ENCODE measurements around the gene PEX26. TPM values are rescaled to one million over a fixed set of nuclear protein-coding genes. Genes with fewer than 3 reads are reported as not detected.

Gene PEX26
- polyA plus RNA-seq, 1 donor (not counting 4 experiments of a cell fraction or from before 2014, with no cell fraction given) = 23.0 TPM

DNA sequence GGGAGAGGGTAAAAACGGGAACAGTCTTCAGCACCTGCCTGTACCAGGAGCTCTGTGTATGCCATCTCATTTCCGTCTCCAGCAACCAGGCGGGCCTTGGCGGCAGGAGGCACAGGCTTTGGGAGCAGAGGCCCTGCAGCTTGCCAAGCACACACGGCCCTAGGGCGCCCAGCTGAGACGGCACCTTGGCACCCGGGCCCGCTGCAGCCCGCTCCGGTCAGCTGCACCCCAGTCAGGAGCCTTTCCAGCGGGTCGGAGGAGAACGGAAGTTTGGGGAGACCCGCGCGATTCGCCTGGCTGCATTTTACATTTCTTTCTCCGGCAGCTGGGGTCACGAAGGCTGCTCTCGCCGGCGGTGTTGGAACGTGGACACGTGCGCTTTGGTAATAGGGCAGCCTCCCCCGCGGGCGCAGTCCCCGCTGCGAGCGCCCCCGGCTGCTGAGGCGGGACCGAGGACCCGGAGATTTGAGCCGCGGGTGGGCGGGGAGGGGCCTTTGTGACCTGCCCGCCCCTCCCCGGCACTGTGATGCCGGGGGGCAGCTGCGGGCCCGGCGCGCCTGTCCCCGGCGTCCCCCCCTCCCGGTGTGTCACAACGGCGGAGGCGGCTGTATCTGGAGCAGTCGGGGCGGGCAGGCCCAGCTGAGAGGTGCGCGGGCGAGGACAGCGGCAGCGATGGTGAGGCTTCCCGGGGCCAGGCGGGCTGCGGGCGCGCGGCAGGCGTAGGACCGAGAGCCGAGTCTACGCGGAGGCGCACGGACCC is 32.6 kb downstream of the PEX26 start, which contains the start of gene TUBA8:
TSS of gene TUBA8 (plus strand) at position 616 of the 760 bp plus-strand sequence. CDS start at position 673, 57 bp downstream.
- no peak within 1 kb of the TSS for H3K9ac ChIP-seq (ENCODE audit: control insufficient read depth, extremely low read depth, insufficient read depth, low read length)
- no peaks in the 10 kb centered on the region for H3K9me3 ChIP-seq (ENCODE audit: control insufficient read depth, low read depth, low read length)
- peak; percentile 63 for TF ChIP-seq EZH2 (IDR thresholded peaks at IDR 0.05; ENCODE audit: low read length)
- TF ChIP-seq, protein P1, sequence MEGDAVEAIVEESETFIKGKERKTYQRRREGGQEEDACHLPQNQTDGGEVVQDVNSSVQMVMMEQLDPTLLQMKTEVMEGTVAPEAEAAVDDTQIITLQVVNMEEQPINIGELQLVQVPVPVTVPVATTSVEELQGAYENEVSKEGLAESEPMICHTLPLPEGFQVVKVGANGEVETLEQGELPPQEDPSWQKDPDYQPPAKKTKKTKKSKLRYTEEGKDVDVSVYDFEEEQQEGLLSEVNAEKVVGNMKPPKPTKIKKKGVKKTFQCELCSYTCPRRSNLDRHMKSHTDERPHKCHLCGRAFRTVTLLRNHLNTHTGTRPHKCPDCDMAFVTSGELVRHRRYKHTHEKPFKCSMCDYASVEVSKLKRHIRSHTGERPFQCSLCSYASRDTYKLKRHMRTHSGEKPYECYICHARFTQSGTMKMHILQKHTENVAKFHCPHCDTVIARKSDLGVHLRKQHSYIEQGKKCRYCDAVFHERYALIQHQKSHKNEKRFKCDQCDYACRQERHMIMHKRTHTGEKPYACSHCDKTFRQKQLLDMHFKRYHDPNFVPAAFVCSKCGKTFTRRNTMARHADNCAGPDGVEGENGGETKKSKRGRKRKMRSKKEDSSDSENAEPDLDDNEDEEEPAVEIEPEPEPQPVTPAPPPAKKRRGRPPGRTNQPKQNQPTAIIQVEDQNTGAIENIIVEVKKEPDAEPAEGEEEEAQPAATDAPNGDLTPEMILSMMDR (optimal IDR thresholded peaks at IDR 0.05 in 1 of 3, IDR thresholded peaks at IDR 0.05 in 1 of 3, conservative IDR thresholded peaks at IDR 0.05 in 1 of 3; ENCODE audit: extremely low read depth in 1 of 3, insufficient read depth in 2 of 3, low read length in 3 of 3) = no peak
- H3K27ac ChIP-seq (ENCODE audit: control insufficient read depth, insufficient read depth, low read length) = no peak within 1 kb of the TSS
- peaks cover 5% of the 10 kb centered on the region for H3K4me1 ChIP-seq (ENCODE audit: control insufficient read depth, extremely low read depth, insufficient read depth, low read length)
- DNase-seq (ENCODE audit: low read depth, low spot score) (no peak), FAIRE-seq (no peak)
- peak within 1 kb of the TSS; percentile 67 for H3K4me2 ChIP-seq (ENCODE audit: control insufficient read depth, extremely low read depth, insufficient read depth, low read depth, low read length)
- dilution Hi-C loops (cut with MboI; ENCODE audit: extremely low pct_ligation_motif_present, low sequenced_read_pairs) = no loop called here
- peaks cover 2% of the 10 kb centered on the region for H4K20me1 ChIP-seq (ENCODE audit: control insufficient read depth, extremely low read depth, insufficient read depth, low read length)
- no peaks in the 10 kb centered on the region for H3K36me3 ChIP-seq (ENCODE audit: control insufficient read depth in 2 of 2, extremely low read depth in 1 of 2, insufficient read depth in 2 of 2, low read length in 2 of 2)
- no peaks in the 10 kb centered on the region for H3K9me1 ChIP-seq (ENCODE audit: control insufficient read depth, extremely low read depth, insufficient read depth, low read length)
- no peaks in the 10 kb centered on the region for H3K79me2 ChIP-seq (ENCODE audit: control insufficient read depth, insufficient read depth, low read length)
- peak within 1 kb of the TSS; percentile 13 to 49 (median 14) for H3K4me3 ChIP-seq (ENCODE audit: control insufficient read depth in 2 of 3, extremely low read depth in 1 of 3, insufficient read depth in 2 of 3, low read depth in 1 of 3, low read length in 3 of 3)
- peak within 1 kb of the TSS; percentile 41 for H2AFZ ChIP-seq (ENCODE audit: control insufficient read depth, low read length)
- H3K27me3 ChIP-seq (ENCODE audit: control insufficient read depth, extremely low read depth, insufficient read depth, low read length) = peaks cover 28% of the 10 kb centered on the region

- no peak overlapping the region for H3K9ac ChIP-seq (ENCODE audit: control insufficient read depth, extremely low read depth, insufficient read depth, low read length)
- no peak overlapping the region for H2AFZ ChIP-seq (ENCODE audit: control insufficient read depth, low read length)
- H3K4me1 ChIP-seq (ENCODE audit: control insufficient read depth, extremely low read depth, insufficient read depth, low read length) = peaks cover 5% of the 10 kb centered on the region
Observed at GRCh38 chr22:18110954-18111758, 33.4 kb downstream of the PEX26 start.

More at GRCh38 chr22:18110954-18111758, 33.4 kb downstream of the PEX26 start:
- Histone ChIP-seq H3K4me3 (ENCODE audit: control insufficient read depth in 2 of 3, extremely low read depth in 1 of 3, insufficient read depth in 2 of 3, low read depth in 1 of 3, low read length in 3 of 3) (peak overlapping the region; percentile 13 to 49 (median 14)), H3K36me3 (ENCODE audit: control insufficient read depth in 2 of 2, extremely low read depth in 1 of 2, insufficient read depth in 2 of 2, low read length in 2 of 2) (no peaks in the 10 kb centered on the region), H3K9me3 (ENCODE audit: control insufficient read depth, low read depth, low read length) (no peaks in the 10 kb centered on the region), H3K79me2 (ENCODE audit: control insufficient read depth, insufficient read depth, low read length) (no peaks in the 10 kb centered on the region), H3K9me1 (ENCODE audit: control insufficient read depth, extremely low read depth, insufficient read depth, low read length) (no peaks in the 10 kb centered on the region), H3K4me2 (ENCODE audit: control insufficient read depth, extremely low read depth, insufficient read depth, low read depth, low read length) (peak overlapping the region; percentile 67), H3K27me3 (ENCODE audit: control insufficient read depth, extremely low read depth, insufficient read depth, low read length) (peaks cover 28% of the 10 kb centered on the region), H3K27ac (ENCODE audit: control insufficient read depth, insufficient read depth, low read length) (no peak overlapping the region), H4K20me1 (ENCODE audit: control insufficient read depth, extremely low read depth, insufficient read depth, low read length) (peaks cover 2% of the 10 kb centered on the region)
- dilution Hi-C loops (cut with MboI; ENCODE audit: extremely low pct_ligation_motif_present, low sequenced_read_pairs) = no loop called here
- no peak for FAIRE-seq
- TF ChIP-seq, protein P1 (optimal IDR thresholded peaks at IDR 0.05 in 1 of 3, IDR thresholded peaks at IDR 0.05 in 1 of 3, conservative IDR thresholded peaks at IDR 0.05 in 1 of 3; ENCODE audit: extremely low read depth in 1 of 3, insufficient read depth in 2 of 3, low read length in 3 of 3) = no peak
- TF ChIP-seq EZH2 (IDR thresholded peaks at IDR 0.05; ENCODE audit: low read length) = no peak
- no peak for DNase-seq (ENCODE audit: low read depth, low spot score)

Measured in keratinocyte (primary cell).